IMR-90 (cell line): ENCODE data around the gene ADGRV1.

Source experiments
- BHLHE40 ChIP-seq: fragments of 150-350 bp; IDR thresholded peaks from 2 replicates; pipeline ENCODE4 v1.6.1; 2016; ENCODE audit warnings: mild to moderate bottlenecking, low read depth, low read length
- CEBPB ChIP-seq: IDR thresholded peaks from 2 replicates; pipeline ENCODE4 v1.6.1; 2012; ENCODE audit warnings: low read depth, low read length, improper control_type of control experiment
- CHD1 ChIP-seq: IDR thresholded peaks from 2 replicates; pipeline ENCODE4 v1.6.1; 2012; ENCODE audit warnings: low read depth, low read length, improper control_type of control experiment
- CTCF ChIP-seq: conservative IDR thresholded peaks from 2 replicates; pipeline ENCODE4 v1.5.1; 2012; ENCODE audit warnings: mild to moderate bottlenecking, low read depth, low read length, improper control_type of control experiment
- ELK1 ChIP-seq: fragments of 150-350 bp; IDR thresholded peaks from 2 replicates; pipeline ENCODE4 v1.6.1; 2016; ENCODE audit warnings: low read depth, mild to moderate bottlenecking, low read length, moderate library complexity, borderline replicate concordance
- MAFK ChIP-seq: IDR thresholded peaks from 2 replicates; pipeline ENCODE4 v1.6.1; 2012; ENCODE audit warnings: low read depth, low read length, improper control_type of control experiment
- MAZ ChIP-seq: IDR thresholded peaks from 2 replicates; pipeline ENCODE4 v1.6.1; 2012; ENCODE audit warnings: low read depth, mild to moderate bottlenecking, low read length, improper control_type of control experiment, moderate library complexity, borderline replicate concordance
- POLR2A ChIP-seq: IDR thresholded peaks from 2 replicates; pipeline ENCODE4 v1.6.1; 2012; ENCODE audit warnings: mild to moderate bottlenecking, low read depth, low read length
- RAD21 ChIP-seq: IDR thresholded peaks from 2 replicates; pipeline ENCODE4 v1.6.1; 2012; ENCODE audit warnings: low read length, improper control_type of control experiment
- RCOR1 ChIP-seq: IDR thresholded peaks from 2 replicates; pipeline ENCODE4 v1.6.1; 2012; ENCODE audit warnings: mild to moderate bottlenecking, low read length, improper control_type of control experiment; ENCODE audit not compliant: insufficient replicate concordance
- RFX5 ChIP-seq: IDR thresholded peaks from 2 replicates; pipeline ENCODE4 v1.8.0; 2012; ENCODE audit warnings: low read depth, mild to moderate bottlenecking, low read length, moderate library complexity
- SMC3 ChIP-seq: fragments of 150-350 bp; IDR thresholded peaks from 2 replicates; pipeline ENCODE4 v1.6.1; 2016; ENCODE audit warnings: low read depth, mild to moderate bottlenecking, antibody characterized with exemption, low read length, moderate library complexity
- USF2 ChIP-seq: fragments of 150-350 bp; IDR thresholded peaks from 2 replicates; pipeline ENCODE4 v1.6.1; 2017; ENCODE audit warnings: mild to moderate bottlenecking, antibody characterized with exemption, low read length, low read depth

GRCh38 chr5:90939211-90939610, 380.6 kb downstream of the ADGRV1 start:
- TF ChIP-seq CTCF, result no peak
- TF ChIP-seq BHLHE40, result no peak
- TF ChIP-seq MAZ, result no peak
- no peak for TF ChIP-seq CEBPB
- no peak for TF ChIP-seq POLR2A
- no peak for TF ChIP-seq RCOR1
- no peak for TF ChIP-seq RAD21
- TF ChIP-seq USF2, result no peak
- no peak for TF ChIP-seq SMC3
- TF ChIP-seq RFX5, result no peak
- no peak for TF ChIP-seq MAFK
- TF ChIP-seq CHD1, result no peak
- no peak for TF ChIP-seq ELK1
